SK-N-SH treated with all-trans-retinoic acid at 6 μM for 48 hours (cell line): Measurements from ENCODE around the gene KIAA1671.

ENCODE experiments used
- OSR1 ChIP-seq: fragments of 250-450 bp; sonication (Bioruptor Pico); IDR thresholded peaks from 2 replicates; pipeline ENCODE4 v1.8.0; 2022; ENCODE audit warnings: moderate library complexity, mild to moderate bottlenecking, inconsistent platforms
- PATZ1 ChIP-seq: fragments of 250-450 bp; sonication (Bioruptor Pico); IDR thresholded peaks from 2 replicates; pipeline ENCODE4 v1.8.0; 2020; ENCODE audit warnings: mild to moderate bottlenecking, moderate library complexity, borderline replicate concordance
- POU6F1 ChIP-seq: fragments of 250-450 bp; sonication (Bioruptor Pico); IDR thresholded peaks from 2 replicates; pipeline ENCODE4 v1.8.0; 2021; ENCODE audit warnings: low read depth, mild to moderate bottlenecking, moderate library complexity, borderline replicate concordance
- RARB ChIP-seq: fragments of 250-450 bp; sonication (Bioruptor Pico); IDR thresholded peaks from 2 replicates; pipeline ENCODE4 v1.8.0; 2021; ENCODE audit warnings: mild to moderate bottlenecking, moderate library complexity
- SNAI2 ChIP-seq: fragments of 250-450 bp; sonication (Bioruptor Pico); IDR thresholded peaks from 2 replicates; pipeline ENCODE4 v1.5.0; 2020; ENCODE audit warnings: mild to moderate bottlenecking, moderate library complexity
- TSHZ2 ChIP-seq: fragments of 250-450 bp; sonication (Bioruptor Pico); IDR thresholded peaks from 2 replicates; pipeline ENCODE4 v1.5.0; 2020; ENCODE audit warnings: mild to moderate bottlenecking, moderate library complexity
- ZFP30 ChIP-seq: fragments of 450-650 bp; formaldehyde crosslinking; IDR thresholded peaks from 2 replicates; pipeline ENCODE4 v1.5.0; 2022; ENCODE audit warnings: mild to moderate bottlenecking, moderate library complexity
- ZNF565 ChIP-seq: fragments of 450-650 bp; formaldehyde crosslinking; conservative IDR thresholded peaks from 2 replicates; pipeline ENCODE4 v1.5.0; 2020; ENCODE audit warnings: low read depth, mild to moderate bottlenecking, moderate library complexity
- ZNF70 ChIP-seq: fragments of 450-650 bp; formaldehyde crosslinking; IDR thresholded peaks from 2 replicates; pipeline ENCODE4 v1.5.0; 2020; ENCODE audit warnings: mild to moderate bottlenecking, moderate library complexity
- ZNF8 ChIP-seq: fragments of 450-650 bp; formaldehyde crosslinking; IDR thresholded peaks from 2 replicates; pipeline ENCODE4 v1.5.0; 2020; ENCODE audit warnings: mild to moderate bottlenecking, moderate library complexity

GRCh38 chr22:25023879-25024278 is 71.4 kb downstream of the KIAA1671 start:
- TF ChIP-seq RARB (CRISPR knock-in tag) (no peak), ZFP30 (CRISPR knock-in tag) (no peak), TSHZ2 (CRISPR knock-in tag) (no peak), ZNF565 (CRISPR knock-in tag) (no peak), ZNF70 (CRISPR knock-in tag) (no peak), ZNF8 (CRISPR knock-in tag) (no peak), OSR1 (CRISPR knock-in tag) (no peak), PATZ1 (CRISPR knock-in tag) (no peak), POU6F1 (CRISPR knock-in tag) (no peak), SNAI2 (CRISPR knock-in tag) (no peak)
